ENCODE results near the gene PMM2.

The PMM2 gene

DNA sequence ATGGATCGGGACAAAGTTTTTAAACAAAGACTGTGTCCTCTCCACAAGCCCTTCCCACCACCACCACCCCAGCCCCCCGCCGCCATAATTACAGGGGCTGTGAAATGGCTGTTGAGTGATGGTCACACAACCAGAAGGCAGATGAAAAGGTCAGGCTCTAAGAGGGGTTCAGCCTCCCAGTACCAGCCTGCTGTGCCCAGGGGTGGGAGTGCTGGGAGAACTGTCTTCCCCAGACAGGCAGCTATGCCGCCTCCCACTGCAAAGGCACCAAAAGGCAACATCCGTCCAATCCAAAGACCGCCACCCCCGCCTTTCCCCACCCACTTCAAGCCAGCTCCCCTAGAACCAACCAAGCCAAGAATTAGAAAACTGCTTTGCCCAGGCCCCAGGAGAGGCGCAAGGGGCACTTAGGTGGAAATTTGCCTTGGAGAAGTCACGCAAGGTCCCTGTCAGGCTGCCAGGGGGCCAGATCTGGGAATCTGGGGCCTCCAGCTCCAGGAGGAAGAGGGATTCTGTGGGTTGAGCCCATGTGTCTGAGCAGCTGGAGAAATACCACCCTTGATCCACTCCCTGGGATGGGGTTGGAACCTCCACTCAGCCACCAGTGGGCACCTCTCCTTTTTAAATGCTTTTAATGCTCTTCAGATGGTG, 56.8 kb downstream of the PMM2 start:
- DNase-seq: no peak

DNA sequence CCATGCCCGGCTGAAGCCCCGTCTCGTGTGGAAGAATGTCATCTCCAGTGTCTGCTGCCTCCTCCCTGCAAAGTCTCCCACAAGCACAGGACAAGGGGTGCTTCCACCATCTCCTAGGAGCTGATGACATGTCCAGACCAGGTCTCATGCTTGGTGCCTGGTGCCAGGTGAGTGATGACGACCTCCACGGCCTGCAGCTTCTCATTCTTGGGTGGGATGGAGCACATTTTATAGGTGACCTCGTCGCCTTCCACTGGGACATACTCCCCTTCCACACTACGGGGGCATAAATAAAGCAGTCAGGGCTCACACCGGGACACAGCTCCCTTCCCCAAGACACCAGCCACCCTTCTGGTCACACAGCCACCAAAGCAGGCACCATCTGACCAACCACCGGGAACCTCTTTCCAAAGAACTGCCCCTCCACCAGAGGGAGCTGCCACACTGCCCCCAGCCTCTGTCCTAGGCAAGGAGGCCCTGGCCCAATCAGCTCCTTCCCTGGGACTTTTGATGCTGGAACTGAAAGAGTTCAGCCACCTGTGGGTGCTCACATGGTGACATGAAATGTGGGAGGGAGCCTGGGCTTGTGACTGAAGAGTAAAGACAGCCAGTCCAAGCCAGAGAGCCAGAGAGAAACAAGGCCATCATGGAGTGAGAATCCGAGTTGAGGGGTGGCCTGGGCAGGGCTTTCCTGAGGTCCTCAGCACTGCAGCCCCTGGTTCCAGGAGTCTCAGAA, 57.6 kb downstream of the PMM2 start:
- no peak for DNase-seq

DNA sequence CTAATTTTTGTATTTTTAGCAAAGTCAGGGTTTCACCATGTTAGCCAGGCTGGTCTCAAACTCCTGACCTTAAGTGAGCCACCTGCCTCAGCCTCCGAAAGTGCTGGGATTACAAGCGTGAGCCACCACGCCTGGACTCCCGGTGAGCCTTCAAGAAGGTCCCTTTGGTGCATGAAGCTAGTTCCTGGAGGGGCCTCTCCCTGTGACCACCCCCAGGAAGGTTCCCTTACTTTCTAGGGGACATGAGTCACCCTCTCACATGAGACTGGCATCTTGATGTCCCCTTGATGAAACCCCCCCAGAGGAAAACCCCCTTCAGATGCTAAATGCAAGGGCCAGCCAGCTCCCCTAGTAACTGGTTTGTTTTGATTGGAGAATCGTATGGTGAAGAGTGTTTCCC, 58.3 kb downstream of the PMM2 start:
- DNase-seq: no peak

DNA sequence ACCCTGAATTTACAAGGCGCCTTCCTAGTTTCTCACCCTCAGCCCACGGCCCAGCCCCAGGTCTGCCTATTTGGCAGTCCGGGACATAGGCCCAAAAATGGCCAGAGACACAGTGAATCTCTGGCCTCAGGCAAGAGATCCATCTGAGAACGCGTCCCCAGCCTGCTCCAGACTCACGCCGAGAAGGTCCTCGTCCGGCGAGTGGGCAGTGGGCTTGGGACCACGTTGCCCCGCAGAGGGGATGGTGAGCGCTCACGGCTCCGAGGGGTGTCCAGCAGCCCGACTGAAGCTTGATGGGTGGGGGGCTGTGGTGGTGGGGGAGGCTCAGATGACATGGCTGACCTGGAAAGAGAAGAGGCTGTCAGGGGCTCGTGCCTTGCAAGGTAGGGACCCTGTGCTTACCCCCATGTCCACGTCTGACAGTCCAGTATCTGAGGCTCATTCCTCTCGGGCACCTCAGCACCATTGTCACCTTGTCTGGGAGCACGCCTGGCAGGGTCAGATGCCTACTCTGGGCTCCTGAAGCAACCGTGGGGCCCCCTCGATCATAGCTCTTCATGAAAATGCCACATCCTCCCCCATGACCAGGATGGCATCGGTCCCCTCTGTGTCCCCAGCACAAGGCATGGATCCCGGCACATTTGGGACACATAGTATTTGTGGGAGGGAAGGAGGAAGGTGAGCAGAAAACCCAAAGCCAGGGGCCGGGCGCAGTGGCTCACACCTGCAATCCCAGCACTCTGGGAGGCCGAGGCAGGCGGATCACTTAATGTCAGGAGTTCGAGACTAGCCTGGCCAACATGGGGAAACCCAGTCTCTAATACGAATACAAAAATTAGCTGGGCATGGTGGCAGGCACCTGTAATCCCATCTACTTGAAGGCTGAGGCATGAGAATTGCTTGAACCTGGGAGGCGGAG, 61.6 kb downstream of the PMM2 start:
- DNase-seq: no peak

DNA sequence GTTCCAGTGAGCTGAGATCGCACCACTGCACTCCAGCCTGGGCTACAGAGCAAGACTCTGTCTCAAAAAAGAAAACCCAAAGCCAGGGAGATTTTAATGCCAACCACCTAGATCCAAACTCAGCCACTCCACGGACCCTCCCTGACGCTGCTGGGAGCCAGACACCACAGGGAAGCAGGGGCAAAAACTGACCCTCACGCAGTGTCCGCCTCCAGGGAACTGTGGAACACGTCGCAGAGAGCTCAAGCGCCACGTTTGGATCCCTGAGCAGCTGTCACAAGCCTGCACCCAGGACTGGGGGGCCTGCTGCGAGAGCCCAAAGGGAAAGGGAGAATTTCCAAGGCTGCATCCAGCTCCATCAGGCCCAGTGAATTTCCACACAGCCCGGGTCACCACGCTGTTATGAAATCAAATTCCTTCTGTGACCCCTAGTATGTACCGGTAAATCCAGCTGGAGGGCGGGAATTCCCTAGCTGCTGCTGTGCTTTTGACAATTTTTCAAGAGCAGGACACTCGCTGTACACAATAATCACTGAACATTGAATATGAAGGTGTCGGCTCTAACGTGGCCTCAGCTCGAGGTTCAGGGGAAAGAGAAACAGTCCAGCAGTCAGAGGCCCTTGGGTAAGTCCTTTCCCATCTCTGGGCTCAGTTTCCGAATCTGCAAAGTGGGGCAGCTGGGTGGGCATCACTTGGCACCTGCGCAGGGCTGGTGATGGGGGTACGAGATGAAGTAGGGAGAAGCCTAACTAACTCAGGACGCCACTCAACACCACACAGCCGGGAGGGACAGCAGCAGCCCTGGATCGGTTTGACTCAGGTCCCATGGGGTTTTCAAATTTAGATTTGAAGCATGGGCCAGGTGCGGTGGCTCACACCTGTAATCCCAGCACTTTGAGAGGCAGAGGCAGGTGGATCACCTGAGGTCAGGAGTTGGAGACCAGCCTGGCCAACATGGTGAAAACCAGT, 62.6 kb downstream of the PMM2 start:
- DNase-seq: no peak

DNA sequence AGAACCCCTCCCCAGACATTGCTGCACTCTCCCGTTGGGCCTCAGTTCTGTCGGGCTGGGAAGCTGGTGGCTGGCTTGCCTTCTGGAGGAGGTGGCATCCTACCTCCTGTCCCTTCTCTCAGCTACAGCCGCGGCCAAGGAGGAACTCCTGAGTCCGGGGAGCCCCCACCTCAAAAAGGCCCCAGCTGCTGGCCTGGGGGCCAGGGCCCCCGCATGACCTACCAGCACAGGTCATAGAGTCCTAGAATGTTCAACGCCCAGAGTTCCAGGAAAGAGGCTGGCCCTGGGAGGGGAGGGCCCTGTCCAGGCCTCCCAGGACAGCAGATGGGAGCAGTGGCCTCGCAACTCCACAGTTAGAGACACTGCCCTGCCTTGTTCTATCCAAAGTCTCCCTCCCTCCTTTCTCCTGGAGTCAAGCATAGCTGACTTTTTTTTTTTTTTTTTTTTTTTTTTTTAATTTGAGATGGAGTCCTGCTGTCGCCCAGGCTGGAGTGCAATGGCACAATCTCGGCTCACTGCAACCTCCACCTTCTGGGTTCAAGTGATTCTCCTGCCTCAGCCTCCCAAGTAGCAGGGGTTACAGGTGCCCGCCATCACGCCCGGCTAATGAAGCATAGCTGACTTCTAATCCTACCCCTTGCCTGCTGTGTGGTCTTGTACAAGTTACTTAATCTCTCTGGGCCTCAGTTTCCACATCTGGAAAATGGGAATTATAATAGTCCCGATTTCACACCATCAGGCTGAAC, 64.1 kb downstream of the PMM2 start:
- no peak for DNase-seq

DNA sequence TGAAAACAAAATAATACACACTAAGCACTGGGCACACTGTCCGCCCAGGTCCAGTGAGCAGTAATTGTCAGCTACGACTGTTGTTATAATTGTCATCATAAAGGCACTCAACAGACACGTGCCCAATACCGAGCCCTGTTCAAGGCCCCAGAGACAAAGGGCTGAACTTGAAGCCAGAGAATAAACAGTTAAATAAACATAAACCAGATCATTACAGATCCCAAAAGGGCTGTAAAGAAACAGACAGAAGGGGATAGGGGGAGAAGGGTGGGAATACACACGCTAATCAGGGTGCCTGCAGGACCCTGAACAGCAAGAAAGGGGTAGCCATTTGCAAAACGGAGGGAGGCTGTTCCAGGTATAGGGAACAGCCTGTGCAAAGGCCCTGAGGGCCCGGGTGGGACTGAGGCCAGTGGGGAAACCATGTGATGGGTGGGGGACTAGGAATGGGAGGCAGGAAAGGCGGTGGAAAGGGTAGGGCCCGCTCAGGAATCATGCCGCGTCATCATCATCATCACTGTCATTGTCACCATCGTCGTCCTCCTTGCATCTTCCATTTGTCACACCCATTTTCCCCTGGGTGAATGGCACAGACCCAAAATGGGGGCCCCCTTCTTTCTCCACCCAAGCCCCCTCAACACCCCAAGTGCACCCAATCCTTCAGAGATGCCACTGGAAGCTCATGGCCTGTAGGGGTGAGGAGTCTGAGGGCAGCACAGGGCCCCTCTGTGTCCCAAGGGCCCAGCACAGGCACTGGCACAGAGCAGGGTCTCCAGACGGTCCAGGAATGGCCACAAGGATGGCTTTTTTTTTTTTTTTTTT, 64.9 kb downstream of the PMM2 start:
- DNase-seq: no peak

DNA sequence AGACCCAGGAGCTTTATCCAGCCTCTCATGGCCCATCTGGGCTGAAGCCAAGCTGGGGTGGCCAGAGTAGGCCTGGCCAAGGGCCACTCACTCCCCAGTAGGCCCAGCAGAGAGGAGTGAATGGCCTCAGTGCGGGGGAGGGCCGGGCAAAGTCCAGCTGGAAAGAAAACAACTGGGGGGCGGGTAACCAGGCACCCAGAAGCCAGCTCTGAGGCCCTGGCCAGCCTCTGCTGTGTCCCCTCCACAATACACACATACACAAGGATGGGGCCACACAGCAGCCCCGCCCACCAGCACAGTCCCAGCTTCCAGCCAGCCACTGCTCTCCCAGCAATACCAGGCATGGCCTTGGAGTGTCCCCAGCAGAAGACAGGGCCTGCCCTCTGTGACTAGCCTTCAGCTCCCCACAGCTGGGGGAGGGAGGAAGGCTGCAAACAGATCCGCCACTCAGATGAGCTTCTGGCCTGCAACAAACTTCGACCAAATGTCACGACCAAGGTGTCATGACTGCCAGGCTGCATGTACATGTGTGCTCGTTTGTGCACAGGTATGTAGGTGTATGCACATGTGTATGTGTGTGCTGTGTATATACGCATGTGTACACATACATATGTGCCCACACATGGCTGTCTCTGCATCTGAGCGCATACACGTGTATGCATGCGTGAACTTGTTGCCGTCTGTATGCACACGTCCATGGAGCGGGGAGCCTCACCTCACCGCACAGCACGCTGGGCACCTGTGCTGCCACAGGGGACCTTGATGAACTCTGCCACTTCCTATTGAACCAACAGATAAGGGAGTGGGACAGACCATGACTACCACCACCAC, 66.2 kb downstream of the PMM2 start:
- no peak for DNase-seq

DNA sequence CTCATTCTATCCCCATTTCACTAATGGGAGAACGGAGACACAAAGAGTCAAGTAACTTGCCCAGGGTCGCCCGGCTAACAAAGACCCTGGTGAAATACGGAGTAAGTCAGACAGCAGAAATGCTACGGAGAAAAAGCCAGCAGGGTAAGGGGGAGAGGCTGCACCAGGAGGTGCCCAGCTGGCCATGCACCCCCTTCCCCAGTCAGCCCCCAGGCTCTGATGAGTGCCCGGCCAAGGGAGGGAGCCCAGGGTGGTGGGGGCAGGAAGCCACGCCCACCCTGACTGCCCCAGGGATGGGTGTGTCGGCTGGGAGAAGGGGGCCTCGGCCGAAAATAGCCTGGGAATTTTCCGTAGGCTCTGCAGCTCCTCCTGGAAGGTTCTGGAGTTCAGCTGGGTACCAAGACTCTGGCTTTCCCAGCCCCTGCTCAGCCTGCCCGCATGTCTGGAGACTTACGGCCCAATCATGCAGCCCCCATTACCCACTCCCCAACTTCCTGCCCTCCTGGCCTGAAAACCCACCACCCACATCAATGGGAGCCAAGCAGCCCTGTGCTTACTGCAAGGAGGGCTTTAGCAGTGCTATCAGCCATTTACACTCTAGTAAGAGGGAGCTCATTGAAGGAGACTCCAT, 67.0 kb downstream of the PMM2 start:
- no peak for DNase-seq

DNA sequence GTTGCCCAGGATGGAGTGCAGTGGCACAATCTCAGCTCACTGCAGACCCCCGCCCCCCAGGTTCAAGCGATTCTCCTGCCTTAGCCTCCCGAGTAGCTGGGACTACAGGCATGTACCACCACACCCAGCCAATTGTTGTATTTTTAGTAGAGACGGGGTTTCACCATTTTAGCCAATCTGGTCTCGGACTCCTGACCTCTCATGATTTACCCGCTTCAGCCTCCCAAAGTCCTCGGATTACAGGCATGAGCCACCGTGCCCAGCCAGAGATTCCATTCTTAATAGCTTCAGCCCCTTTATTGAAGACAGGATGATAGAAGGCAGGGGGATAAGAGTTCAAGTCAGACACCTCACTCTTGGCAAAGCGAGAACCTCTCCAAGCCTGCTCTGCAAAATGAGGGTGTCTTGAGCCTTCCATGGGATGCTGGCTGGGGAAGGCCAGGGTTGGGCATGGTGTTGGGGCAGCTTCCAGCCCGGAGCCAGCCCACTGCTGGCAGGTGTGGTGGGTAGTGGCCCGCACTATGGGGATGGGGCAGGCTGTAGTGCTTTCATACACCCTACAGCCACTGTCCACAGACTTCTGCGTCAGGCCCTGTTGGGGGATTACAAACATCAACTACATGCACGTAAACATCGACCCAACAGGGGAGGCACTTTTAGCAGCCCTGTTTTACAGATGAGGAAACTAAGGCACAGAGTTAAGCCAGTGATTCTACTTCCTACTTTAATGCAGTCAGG, 67.7 kb downstream of the PMM2 start:
- DNase-seq: no peak

DNA sequence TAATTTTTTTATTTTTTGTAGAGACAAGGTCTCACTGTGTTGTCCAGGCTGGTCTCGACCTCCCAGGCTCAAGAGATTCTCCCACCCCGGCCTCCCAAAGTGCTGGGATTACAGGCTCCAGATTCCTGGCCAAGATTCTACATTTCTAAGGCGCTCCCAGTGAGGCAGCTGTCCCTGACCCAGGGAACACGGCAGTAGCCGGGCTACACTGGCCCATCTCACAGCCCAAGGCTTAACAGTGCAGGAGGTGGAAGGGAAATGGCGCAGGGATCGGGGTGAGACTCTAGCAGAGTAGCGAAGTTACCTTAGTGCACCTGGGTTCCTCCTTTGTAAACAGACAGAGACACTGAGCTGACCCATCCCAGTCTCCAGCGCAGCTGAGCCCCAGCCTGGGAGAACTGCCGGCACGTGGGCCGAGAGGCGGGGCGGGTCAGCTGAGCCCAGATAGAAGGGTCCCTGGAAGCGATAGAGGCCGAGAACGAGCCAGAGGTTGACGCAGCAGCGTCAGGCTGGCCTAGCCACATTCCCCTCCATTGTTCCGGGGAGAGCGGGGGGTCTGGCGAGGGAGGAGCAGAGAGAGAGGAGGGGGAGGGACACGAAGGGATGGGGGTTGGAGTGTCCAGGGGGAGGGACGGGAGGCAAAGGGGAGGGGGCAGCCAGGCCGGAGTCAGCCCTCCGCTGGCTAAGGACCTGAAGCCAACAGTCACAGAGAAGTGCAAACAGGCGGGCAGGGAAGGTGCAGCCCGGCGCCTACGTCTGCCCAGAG, 68.7 kb downstream of the PMM2 start:
- no peak for DNase-seq

DNA sequence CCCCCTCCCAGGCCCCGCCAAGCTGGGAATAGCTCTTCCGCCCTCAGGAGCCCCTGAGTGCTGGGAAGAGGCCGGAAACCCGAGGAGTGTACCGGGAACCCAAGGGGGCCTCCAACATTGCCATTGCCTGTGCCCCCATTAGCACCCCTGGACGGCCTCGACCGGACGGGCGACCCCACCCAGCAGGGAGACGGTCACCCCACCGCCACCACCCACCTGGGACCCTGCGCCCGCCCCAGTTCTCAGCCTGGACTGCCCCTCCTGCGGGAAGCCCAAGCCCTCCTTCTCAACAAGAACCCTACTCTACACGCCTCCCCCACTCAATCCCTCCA, 69.2 kb downstream of the PMM2 start:
- DNase-seq: no peak

DNA sequence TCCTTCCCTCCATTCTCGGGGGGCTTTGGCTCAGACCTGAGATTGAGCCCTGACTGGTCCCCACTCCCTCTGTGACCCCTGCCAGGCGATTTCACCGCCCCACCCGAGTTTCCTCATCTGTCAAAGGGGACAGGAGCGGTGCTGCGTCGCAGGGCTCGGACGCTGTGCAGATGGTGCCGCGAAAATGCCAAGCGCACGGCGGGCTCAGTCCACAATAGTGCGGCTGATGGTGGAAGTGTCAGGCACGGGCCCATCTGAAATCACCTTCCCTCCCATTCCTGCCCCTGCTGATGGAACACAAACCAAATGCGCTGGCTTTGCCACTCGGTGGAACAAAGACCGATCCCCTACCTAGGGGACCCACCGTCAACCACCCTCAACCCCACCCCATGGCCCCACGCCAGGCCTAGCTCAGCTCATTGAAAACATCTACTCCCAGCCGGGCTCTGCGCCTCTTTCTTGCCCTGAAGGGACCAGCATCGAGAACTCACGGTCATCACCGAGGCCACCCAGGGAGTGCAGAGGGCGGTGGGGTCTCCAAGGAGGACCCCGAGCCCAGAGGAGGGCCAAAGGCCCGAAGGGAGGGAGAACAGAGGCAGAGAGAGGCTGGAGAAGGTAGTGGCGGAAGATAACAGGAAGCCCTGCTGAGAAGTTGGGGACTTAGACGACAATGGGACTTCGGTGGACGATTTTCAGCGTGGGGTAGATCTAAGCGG, 69.7 kb downstream of the PMM2 start:
- DNase-seq: no peak

DNA sequence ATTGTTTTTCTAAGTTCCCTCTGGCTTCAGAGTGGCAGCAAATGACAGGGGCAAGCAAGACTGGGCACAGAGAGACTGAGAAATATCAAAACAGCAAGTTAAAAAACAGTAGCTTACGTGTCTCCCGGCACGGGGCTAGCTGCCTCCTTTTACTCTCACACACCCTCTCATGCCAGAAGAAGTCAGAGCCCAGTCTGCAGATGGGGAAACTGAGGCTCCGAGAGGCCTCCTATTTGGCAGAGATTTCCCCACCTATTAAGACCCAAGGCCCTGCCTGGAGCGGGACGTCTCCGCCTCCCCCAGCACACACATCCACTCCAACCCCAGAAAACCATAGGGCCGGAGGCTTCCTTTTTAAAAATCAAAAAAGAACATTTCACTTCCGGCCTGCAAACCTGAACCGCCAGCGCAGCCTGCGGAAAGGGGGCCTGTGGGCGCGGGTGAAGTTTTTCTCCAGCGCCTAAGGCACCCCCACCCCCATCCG, 70.3 kb downstream of the PMM2 start:
- DNase-seq: no peak

DNA sequence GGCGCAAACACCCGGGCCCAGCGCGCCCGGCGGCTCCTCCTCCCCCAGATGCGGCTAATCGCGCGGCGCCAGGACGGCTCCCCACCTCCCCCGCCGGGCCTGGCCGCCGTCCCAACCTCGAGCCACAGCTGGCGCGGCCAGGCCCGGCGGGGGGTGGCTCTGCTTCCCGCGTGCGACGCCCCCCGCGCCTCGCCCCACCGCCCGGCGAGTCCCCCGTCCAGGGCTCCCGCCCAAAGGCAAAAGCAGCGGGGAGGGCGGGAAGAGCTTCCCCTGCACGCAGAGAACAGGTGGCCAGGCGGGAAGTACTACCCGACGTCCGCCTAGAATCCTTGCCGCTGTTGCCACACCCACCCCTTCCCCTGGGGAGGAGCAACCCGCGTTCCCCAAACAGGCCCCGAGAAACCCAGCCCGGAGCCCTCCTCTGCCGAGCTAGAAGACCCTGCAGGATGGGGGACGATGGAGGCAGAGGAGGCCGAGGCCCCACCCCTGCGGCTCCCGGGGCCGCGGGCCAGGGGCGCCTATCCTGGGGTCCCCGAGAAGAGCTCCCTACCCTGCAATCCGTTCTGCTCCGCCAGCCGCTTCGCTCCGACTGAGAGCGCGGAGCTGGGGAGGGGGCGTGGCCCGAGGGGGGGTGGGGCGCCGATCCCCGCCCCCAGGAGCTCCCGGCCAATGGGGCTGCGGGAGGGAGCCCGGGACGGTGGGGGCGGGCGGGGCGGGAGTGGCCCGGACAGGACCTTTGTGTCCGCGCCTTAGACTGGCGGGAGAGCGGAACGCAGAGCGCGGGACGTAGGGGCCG, 71.0 kb downstream of the PMM2 start, which contains the start of gene CARHSP1:
Gene CARHSP1 (minus strand): TSS at position 591 of the 796 bp plus-strand sequence. CDS start 9,678 bp downstream, outside the sequence.
- peak; percentile 84 for DNase-seq

All from stimulated activated naive CD4-positive, alpha-beta T cell treated with Interleukin-2 at 50 U/mL for 16 hours (primary cell).